Sciatic nerve (tissue), 2 donors: ENCODE data around the gene ABCB9. TPM values are rescaled to one million over a fixed set of nuclear protein-coding genes. Genes with fewer than 3 reads are reported as not detected.
"Not testable (repeated sequence)": the region's sequence is repeated elsewhere in the genome, so short reads cannot be mapped to it uniquely, and the experiment has no call there.

Experiments
- ATAC-seq: fragments of 200-7000 bp; cut with Tn5 transposase; one replicate; pipeline ENCODE4 v1.9.1; 2020; ENCODE audit warnings: mild to moderate bottlenecking, moderate library complexity
- DNase-seq: peaks from one replicate; pipeline ENCODE4 v3.0.0-alpha.2; 2020; ENCODE audit warnings: low spot score
- intact Hi-C: fragments of 100-400 bp; cut with DNase I; formaldehyde crosslinking; loops from one replicate; pipeline ENCODE4 v1.14.2; 2022
- total RNA-seq: library from RNA; stranded (reverse); fragmentation: NEBNext Ultra II Directional; extraction: Animal tissue kit (Norgen Biotek cat#: 25700); gene quantifications from one replicate; pipeline ENCODE4 v1.2.1, GENCODE V29; 2021
- donor health status: DM: no; HTN: no; CAD: no.
- donor health status: DM: no; HTN: no; CAD: no.

The ABCB9 gene
- total RNA-seq, 1 donor from 2014 or later = 7.3 TPM

GRCh38 chr12:122921917-122922316, 44.3 kb downstream of the ABCB9 start:
- intact Hi-C loops = no loop called here
- ATAC-seq (no peak), DNase-seq (no peak)

DNA sequence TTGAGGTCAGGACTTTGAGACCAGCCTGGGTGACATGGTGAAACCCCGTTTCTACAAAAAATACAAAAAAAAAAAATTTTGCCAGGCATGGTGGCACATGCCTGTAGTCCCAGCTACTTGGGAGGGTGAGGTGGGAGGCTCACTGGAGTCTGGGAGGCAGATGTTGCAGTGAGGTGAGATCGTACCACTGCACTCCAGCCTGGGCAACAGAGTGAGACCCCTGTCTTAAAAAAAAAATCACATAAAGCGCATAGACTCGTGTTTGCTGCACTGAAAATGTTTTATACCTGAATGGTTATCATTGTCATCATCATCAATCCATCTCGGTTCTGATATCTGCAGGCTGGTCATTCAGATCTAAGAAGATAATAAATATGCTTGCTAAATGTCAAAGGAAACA, 45.6 kb downstream of the ABCB9 start:
- intact Hi-C loops = no loop called here

DNA sequence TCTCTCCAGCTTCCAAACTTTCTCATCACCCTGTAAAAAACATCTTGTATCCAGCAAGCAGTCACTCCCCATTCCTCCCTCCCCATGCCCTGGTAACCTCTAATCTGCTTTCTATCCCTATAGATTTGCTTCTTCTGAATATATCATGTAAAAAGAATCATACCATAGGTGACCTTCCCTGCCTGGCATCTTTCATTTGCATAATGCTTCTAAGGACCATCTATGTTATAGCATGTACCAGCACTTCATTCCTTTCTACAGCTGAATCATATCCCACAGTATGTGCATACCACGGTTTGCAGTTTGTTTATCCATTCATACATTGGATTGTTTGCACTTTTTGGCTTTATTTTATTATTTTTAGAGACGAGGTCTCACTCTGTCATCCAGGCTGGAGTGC, 47.4 kb downstream of the ABCB9 start:
- ATAC-seq = no peak
- intact Hi-C loops = no loop called here
- no peak for DNase-seq

More for the DNA sequence above, 45.6 kb downstream of the ABCB9 start:
- no peak for DNase-seq
- no peak for ATAC-seq

GRCh38 chr12:122917507-122918121, 48.6 kb downstream of the ABCB9 start:
- intact Hi-C loops = no loop called here
- DNase-seq = no peak
- peak; percentile 55 for ATAC-seq

DNA sequence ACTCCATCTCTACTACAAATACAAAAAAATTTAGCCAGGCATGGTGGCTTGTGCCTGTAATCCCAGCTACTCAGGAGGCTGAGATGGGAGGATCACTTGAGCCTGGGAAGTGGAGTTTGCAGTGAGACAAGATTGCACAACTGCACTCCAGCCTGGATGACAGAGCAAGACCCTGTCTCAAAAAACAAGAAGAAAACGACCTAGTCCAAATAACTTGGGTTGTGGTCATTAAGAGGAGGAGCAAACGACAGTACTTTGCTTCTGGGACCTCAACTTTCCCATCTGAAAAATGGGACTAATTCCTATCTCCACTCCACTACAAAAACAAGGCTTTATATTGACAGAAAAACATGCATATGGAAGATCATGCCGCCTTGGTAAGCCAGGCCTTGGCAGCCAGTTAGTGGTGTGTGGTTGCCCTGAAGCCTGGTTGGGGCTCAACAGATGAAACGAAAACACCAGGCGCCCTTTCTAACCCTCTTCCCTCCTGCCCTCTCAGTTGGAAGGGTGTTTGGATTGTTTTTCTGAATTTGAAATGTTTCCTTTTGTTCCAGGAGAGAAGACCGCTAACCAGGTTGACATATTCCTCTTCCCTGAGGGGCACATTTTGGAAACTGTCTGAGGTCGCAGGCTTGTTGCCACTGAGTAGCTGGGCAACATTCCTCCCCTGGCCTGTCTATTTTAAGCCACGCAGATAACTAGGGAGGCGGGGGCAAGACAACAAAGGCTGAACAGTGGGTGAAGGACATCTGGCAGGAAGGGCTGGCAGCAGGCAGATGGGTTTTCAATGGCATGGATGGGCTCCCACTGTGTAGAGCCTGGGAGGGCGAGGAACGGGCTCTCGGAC, 56.6 kb downstream of the ABCB9 start:
- no peak for DNase-seq
- intact Hi-C loops = no loop called here
- ATAC-seq = no peak

DNA sequence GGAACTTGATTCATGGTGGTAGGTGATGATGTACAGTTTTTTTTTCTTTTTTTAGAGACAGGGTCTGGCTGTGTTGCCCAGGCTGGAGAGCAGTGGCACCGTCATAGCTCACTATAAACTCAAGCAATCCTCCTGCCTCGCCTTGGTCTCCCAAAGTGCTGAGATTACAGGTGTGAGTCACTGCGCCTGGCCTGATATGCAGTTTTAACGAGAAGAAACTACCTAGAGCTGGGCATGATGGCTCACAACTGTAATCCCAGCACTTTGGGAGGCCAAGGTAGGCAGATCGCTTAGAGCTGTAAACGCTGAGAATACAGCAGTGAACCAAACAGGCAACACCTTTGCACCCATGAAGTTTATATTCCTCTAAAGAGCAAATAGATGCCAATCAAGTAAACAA, 57.3 kb downstream of the ABCB9 start:
- no peak for ATAC-seq
- intact Hi-C loops = no loop called here
- DNase-seq = peak; percentile 14

DNA sequence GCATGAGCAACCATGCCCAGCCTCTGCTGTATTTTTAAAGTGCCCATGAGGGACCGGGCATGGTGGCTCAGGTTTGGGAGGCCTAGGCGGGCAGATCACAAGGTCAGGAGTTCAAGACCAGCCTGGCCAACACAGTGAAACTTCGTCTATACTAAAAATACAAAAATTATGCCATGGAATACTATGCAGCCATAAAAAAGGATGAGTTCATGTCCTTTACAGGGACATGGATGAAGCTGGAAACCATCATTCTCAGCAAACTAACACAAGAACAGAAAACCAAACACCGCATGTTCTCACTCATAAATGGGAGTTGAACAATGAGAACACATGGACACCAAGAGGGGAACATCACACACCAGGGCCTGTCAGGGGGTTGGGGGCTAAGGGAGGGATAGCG, 61.0 kb downstream of the ABCB9 start:
- intact Hi-C loops, DNase-seq, ATAC-seq: not testable (repeated sequence)

DNA sequence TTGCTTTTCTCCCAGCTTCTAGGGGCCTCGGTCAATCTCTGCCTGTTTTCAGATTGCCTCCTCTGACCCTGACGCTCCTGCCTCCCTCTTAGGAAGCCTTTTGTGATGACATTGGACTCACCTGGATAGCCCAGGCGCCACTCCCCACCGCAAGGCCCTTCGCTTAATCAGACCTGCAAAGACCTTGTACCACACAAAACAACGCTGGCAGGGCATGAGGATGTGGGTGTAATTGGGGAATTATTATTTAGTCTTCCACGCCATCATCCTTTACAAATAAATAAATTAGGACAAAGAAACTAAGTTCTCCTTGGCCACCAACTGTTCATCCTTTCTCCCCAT, 62.6 kb downstream of the ABCB9 start:
- ATAC-seq (no peak), DNase-seq (no peak)
- intact Hi-C loops = no loop called here

DNA sequence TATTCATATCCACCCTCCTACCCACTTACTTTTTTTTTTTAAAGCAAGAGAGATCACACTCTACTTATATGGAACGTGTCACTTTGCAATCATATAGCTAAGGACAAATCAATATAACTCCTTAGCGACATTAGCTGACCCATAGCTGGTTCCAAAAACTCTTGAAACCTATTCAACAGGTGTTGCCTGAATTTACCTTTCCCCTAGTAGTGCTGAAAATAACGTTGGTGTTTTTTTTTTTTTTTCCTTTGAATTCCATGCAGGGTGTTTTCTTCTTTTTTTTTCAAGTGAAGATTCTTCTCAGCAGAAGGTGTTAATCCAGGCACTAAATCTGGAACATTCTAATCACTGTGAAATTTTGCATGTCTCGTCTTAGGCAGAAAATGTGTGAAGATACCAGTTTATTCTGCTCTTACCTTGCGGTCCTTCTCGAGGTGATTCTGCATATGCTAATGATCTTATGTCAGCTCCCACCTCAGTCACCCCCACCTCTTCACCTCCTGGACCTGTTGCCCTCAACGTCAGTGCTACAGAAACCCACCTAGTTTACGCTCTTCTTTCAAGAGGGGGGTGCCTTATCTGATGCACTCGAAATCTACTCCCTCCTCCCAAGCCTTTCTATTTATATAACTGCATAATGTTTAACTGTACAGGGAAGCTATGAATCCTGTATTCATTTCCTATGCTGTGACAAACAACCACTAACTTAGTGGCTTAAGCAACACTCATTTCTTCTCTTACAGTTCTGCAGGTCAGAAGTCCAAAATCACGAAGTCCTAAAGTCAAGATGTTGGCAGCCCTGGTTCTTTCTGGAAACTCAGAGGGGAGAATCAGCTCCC, 63.2 kb downstream of the ABCB9 start:
- DNase-seq (no peak), ATAC-seq (no peak)
- intact Hi-C loops = no loop called here

GRCh38 chr12:122899887-122900286, 66.4 kb downstream of the ABCB9 start:
- no peak for ATAC-seq
- intact Hi-C loops = no loop called here
- no peak for DNase-seq

DNA sequence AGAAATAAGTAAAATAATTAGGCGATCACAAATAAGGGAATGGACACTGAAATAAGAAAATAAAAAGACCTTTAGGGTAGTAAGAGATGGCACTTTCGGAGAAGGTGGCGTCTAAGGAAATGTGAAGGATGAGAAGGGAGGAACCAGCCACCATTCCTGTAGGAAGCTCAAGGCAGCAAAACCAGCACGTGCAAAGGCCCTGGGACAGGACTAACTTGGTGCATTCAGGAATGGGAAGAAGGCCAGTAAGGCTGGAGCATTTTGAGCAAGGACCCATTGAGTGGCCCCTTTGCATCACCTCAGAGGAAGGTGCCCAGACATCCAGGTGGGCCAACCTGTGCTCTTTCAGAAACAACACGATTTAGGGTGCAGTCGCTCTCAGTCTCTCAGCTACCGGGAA, 69.6 kb downstream of the ABCB9 start:
- DNase-seq = no peak
- ATAC-seq = no peak
- intact Hi-C loops = no loop called here

DNA sequence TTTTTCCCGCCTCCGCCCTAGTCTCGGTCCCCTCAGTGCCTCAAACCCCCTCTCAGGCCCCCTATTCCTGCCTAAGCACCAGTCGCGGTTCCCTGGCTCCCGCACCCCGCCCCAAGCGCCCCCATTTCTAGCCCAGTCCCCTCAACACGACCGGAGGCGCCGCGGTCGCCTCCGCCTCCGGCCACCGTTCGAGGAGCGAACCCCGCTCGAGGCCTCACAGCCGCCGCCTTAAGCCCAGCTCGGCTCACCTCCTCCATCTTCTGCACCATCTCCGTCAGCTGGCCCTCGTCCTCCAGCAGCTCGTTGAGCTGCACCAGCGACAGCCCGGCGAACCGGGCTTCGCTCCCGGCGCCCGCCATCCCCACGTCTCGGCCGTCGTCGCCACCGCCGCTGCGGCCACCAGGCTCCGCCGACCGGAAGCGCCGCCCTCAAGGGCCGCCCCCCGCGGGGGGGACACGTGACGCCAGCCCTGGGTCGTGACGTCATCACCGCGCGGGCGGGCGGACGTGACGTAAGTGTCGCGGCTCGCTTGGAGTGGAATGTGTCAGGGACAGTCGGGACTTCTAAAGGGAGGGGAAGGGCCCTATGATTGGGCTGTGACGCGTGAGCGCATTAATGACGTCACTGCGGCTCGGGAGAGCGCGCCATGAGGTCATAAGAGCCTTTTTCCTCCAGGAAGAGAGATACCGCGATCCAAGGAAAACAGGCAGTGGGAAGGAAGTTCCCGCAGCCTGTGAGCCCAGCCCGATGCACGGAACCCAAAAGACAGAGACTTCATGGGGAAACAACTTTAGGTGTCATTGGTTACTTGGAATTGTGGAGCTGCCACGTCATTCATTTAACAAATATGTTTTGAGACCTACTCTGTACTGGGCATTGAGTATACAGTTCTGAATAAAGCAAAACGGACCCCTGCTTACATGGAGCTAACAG, 70.3 kb downstream of the ABCB9 start, which contains the start of gene VPS37B:
Gene VPS37B, minus strand, starts transcription at position 421 of the 933 bp plus-strand sequence. Its CDS starts 62 bp downstream, at position 359.
- intact Hi-C loops = no loop called here
- peak; percentile 92 for DNase-seq
- peak; percentile 86 for ATAC-seq

- DNase-seq = no peak
- intact Hi-C loops = no loop called here
- ATAC-seq = peak; percentile 31
Observed at GRCh38 chr12:122895320-122895703, 71.0 kb downstream of the ABCB9 start.

GRCh38 chr12:122894193-122895121, 71.8 kb downstream of the ABCB9 start:
- no peak for DNase-seq
- intact Hi-C loops = no loop called here
- peak; percentile 1 for ATAC-seq

- no peak for ATAC-seq
- DNase-seq = no peak
- intact Hi-C loops = no loop called here
Observed at GRCh38 chr12:122893208-122894153, 72.8 kb downstream of the ABCB9 start.

- DNase-seq, intact Hi-C loops, ATAC-seq: not testable (repeated sequence)
Observed at GRCh38 chr12:122892724-122893123, 73.5 kb downstream of the ABCB9 start.
